ENCODE data around the gene SDK1. TPM values are rescaled to one million over a fixed set of nuclear protein-coding genes. Genes with fewer than 3 reads are reported as not detected.
"Not testable (repeated sequence)": the region's sequence is repeated elsewhere in the genome, so short reads cannot be mapped to it uniquely, and the experiment has no call there.

Gene SDK1
- total and polyA plus RNA-seq, 4 donors = 0.12 to 0.47 (median 0.36) TPM

DNA sequence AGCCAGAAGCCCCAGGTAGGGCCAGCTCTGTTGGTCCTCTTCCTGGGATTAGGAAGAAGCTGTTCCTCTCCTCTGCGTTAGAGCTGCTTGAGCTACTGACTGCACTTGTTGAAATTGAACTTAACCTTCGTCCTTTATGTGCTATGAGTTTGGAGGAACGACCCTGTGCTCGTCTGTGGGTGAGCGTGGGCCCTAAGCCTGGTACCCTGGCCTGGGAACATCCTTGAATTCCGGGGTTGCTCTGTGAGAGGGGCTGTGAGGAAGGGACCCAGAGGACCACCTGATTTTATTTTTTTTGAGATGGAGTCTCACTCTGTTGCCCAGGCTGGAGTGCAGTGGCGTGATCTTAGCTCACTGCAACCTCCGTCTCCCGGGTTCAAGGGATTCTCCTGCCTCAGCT, 933.8 kb downstream of the SDK1 start (continued):
- TF ChIP-seq YY1 (IDR thresholded peaks at IDR 0.05) = no peak
- TF ChIP-seq, protein P1, sequence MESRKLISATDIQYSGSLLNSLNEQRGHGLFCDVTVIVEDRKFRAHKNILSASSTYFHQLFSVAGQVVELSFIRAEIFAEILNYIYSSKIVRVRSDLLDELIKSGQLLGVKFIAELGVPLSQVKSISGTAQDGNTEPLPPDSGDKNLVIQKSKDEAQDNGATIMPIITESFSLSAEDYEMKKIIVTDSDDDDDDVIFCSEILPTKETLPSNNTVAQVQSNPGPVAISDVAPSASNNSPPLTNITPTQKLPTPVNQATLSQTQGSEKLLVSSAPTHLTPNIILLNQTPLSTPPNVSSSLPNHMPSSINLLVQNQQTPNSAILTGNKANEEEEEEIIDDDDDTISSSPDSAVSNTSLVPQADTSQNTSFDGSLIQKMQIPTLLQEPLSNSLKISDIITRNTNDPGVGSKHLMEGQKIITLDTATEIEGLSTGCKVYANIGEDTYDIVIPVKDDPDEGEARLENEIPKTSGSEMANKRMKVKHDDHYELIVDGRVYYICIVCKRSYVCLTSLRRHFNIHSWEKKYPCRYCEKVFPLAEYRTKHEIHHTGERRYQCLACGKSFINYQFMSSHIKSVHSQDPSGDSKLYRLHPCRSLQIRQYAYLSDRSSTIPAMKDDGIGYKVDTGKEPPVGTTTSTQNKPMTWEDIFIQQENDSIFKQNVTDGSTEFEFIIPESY (IDR thresholded peaks at IDR 0.05) = no peak

DNA sequence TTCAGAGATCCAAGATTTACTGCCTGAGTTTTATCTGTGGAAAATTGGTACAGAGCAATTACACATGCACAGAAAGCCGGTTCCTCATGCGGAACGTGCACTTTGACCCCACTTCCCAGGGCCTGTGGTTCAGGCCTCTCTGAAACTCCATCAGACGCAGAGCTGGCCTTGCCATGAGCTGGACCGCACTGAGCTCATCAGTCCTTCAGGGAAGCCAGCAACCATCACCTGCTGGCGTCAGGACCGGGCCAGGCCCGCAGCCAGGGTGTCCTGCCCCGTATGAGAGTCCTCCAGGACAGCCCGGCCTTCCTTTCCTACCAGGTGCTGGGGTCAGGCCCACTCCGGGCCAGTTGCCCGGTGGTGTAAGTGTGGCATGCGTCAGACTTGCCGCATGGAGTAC, 934.5 kb downstream of the SDK1 start:
- no peak overlapping the region for H3K4me3 ChIP-seq (ENCODE audit: low read depth in 1 of 3, low read length in 3 of 3)
- no peak for TF ChIP-seq FOXA1 (IDR thresholded peaks at IDR 0.05)
- no peak for TF ChIP-seq TAF1 (conservative IDR thresholded peaks at IDR 0.05)
- TF ChIP-seq RXRA (IDR thresholded peaks at IDR 0.05) = no peak
- TF ChIP-seq HNF4G (IDR thresholded peaks at IDR 0.05) = no peak
- TF ChIP-seq, protein P2, sequence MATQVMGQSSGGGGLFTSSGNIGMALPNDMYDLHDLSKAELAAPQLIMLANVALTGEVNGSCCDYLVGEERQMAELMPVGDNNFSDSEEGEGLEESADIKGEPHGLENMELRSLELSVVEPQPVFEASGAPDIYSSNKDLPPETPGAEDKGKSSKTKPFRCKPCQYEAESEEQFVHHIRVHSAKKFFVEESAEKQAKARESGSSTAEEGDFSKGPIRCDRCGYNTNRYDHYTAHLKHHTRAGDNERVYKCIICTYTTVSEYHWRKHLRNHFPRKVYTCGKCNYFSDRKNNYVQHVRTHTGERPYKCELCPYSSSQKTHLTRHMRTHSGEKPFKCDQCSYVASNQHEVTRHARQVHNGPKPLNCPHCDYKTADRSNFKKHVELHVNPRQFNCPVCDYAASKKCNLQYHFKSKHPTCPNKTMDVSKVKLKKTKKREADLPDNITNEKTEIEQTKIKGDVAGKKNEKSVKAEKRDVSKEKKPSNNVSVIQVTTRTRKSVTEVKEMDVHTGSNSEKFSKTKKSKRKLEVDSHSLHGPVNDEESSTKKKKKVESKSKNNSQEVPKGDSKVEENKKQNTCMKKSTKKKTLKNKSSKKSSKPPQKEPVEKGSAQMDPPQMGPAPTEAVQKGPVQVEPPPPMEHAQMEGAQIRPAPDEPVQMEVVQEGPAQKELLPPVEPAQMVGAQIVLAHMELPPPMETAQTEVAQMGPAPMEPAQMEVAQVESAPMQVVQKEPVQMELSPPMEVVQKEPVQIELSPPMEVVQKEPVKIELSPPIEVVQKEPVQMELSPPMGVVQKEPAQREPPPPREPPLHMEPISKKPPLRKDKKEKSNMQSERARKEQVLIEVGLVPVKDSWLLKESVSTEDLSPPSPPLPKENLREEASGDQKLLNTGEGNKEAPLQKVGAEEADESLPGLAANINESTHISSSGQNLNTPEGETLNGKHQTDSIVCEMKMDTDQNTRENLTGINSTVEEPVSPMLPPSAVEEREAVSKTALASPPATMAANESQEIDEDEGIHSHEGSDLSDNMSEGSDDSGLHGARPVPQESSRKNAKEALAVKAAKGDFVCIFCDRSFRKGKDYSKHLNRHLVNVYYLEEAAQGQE (IDR thresholded peaks at IDR 0.05) = no peak
- TF ChIP-seq, protein P3, sequence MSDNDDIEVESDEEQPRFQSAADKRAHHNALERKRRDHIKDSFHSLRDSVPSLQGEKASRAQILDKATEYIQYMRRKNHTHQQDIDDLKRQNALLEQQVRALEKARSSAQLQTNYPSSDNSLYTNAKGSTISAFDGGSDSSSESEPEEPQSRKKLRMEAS (IDR thresholded peaks at IDR 0.05) = no peak
- no peak for TF ChIP-seq YY1 (IDR thresholded peaks at IDR 0.05)
- no peak for TF ChIP-seq GABPA (IDR thresholded peaks at IDR 0.05 in 1 of 2, conservative IDR thresholded peaks at IDR 0.05 in 1 of 2)
- no peak for TF ChIP-seq FOXA2 (IDR thresholded peaks at IDR 0.05)
- no peak for TF ChIP-seq HNF4A (conservative IDR thresholded peaks at IDR 0.05)
- DNase-seq (ENCODE audit: low spot score) = no peak

DNA sequence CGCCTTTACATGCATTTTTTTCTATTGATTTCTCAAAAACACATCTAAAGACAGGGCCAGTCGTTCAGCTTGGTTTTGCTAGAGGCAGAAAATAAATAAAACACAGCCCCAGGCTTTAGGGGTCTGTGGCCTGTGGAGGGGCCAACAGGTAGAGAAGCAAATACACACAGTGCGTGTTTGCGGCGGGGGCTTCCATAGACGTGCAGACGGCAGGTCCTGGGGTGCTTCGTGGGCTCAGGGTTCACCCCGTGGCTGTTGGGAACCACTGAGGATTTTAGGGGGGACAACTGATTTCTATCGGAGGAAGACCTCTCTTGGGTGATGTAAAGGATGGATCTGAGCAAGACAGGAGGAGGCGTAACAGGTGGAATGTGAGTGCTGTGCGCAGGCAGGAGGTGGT, 935.3 kb downstream of the SDK1 start:
- TF ChIP-seq RXRA (IDR thresholded peaks at IDR 0.05) (no peak), SP1 (IDR thresholded peaks at IDR 0.05) (no peak), FOXA1 (IDR thresholded peaks at IDR 0.05) (no peak), RAD21 (IDR thresholded peaks at IDR 0.05) (no peak), EGR1 (IDR thresholded peaks at IDR 0.05; ENCODE audit: low read depth in 2 of 2) (no peak), FOXA2 (IDR thresholded peaks at IDR 0.05) (no peak), GABPA (IDR thresholded peaks at IDR 0.05 in 1 of 2, conservative IDR thresholded peaks at IDR 0.05 in 1 of 2) (no peak), HNF4A (conservative IDR thresholded peaks at IDR 0.05) (no peak), JUND (IDR thresholded peaks at IDR 0.05) (no peak)
- TF ChIP-seq, protein P4, sequence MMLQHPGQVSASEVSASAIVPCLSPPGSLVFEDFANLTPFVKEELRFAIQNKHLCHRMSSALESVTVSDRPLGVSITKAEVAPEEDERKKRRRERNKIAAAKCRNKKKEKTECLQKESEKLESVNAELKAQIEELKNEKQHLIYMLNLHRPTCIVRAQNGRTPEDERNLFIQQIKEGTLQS (IDR thresholded peaks at IDR 0.05) = no peak
- Histone ChIP-seq H3K27ac (ENCODE audit: low read depth in 1 of 2, low read length in 2 of 2) (no peak overlapping the region), H3K9me3 (ENCODE audit: control insufficient read depth in 4 of 4, low read length in 3 of 4) (no peaks in the 10 kb centered on the region), H3K4me3 (ENCODE audit: low read depth in 1 of 3, low read length in 3 of 3) (no peak overlapping the region), H3K4me1 (ENCODE audit: control insufficient read depth in 4 of 4, insufficient read depth in 4 of 4, low read length in 3 of 4) (no peaks in the 10 kb centered on the region), H3K36me3 (ENCODE audit: control insufficient read depth in 4 of 4, insufficient read depth in 3 of 4, low read depth in 1 of 4, low read length in 3 of 4) (no peaks in the 10 kb centered on the region), H3K9ac (ENCODE audit: low read depth in 1 of 2, low read length in 2 of 2) (no peak overlapping the region), H3K27me3 (ENCODE audit: control insufficient read depth in 4 of 4, insufficient read depth in 4 of 4, low read length in 3 of 4) (no peaks in the 10 kb centered on the region)
- 93% methylated on average over 12 of the region's 12 CpGs for WGBS
- DNase-seq (ENCODE audit: low spot score) = no peak

More for the DNA sequence above, 934.5 kb downstream of the SDK1 start:
- Histone ChIP-seq H3K9ac (ENCODE audit: low read depth in 1 of 2, low read length in 2 of 2) (no peak overlapping the region), H3K27ac (ENCODE audit: low read depth in 1 of 2, low read length in 2 of 2) (no peak overlapping the region), H3K36me3 (ENCODE audit: control insufficient read depth in 4 of 4, insufficient read depth in 3 of 4, low read depth in 1 of 4, low read length in 3 of 4) (no peaks in the 10 kb centered on the region), H3K4me1 (ENCODE audit: control insufficient read depth in 4 of 4, insufficient read depth in 4 of 4, low read length in 3 of 4) (no peaks in the 10 kb centered on the region), H3K9me3 (ENCODE audit: control insufficient read depth in 4 of 4, low read length in 3 of 4) (no peaks in the 10 kb centered on the region), H3K27me3 (ENCODE audit: control insufficient read depth in 4 of 4, insufficient read depth in 4 of 4, low read length in 3 of 4) (no peaks in the 10 kb centered on the region)
- 85% methylated on average over 14 of the region's 14 CpGs for WGBS

DNA sequence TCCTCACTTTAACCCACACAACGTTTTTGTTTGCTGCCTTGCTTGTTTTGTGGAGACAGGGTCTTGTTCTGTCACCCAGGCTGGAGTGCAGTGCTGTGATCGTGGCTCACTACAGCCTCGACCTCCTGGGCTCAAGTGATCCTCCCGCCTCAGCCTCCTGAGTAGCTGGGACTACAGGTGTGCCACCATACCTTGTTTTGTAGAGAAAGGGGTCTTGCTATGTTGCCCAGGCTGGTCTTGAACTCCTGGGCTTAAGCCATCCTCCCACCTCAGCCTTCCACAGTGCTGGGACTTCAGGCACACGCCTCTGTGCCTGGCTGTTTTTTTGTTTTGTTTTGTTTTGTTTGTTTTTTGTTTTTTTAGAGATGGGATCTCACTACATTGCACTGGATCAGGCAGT, 935.8 kb downstream of the SDK1 start:
- H3K9ac ChIP-seq (ENCODE audit: low read depth in 1 of 2, low read length in 2 of 2); H3K4me1 ChIP-seq (ENCODE audit: control insufficient read depth in 4 of 4, insufficient read depth in 4 of 4, low read length in 3 of 4); H3K27me3 ChIP-seq (ENCODE audit: control insufficient read depth in 4 of 4, insufficient read depth in 4 of 4, low read length in 3 of 4); H3K36me3 ChIP-seq (ENCODE audit: control insufficient read depth in 4 of 4, insufficient read depth in 3 of 4, low read depth in 1 of 4, low read length in 3 of 4); DNase-seq (ENCODE audit: low spot score); H3K27ac ChIP-seq (ENCODE audit: low read depth in 1 of 2, low read length in 2 of 2); H3K9me3 ChIP-seq (ENCODE audit: control insufficient read depth in 4 of 4, low read length in 3 of 4); H3K4me3 ChIP-seq (ENCODE audit: low read depth in 1 of 3, low read length in 3 of 3): not testable (repeated sequence)
- 80% methylated on average over 5 of the region's 5 CpGs for WGBS

Data from liver (tissue), 9 donors.